GM12875 (cell line): ENCODE results near the gene SRP19.

Experiments used
- H3K4me3 ChIP-seq: one replicate; pipeline ENCODE4 v1.5.1; 2011; ENCODE audit warnings: low read depth, low read length, control low read depth
- TF ChIP-seq, protein P1 (sequence below): IDR thresholded peaks from 2 replicates; pipeline ENCODE4 v1.5.1; 2011; ENCODE audit warnings: low read depth, mild to moderate bottlenecking, control low read depth, inconsistent platforms, low read length, moderate library complexity, borderline replicate concordance; ENCODE audit not compliant: insufficient read depth

Gene SRP19

DNA sequence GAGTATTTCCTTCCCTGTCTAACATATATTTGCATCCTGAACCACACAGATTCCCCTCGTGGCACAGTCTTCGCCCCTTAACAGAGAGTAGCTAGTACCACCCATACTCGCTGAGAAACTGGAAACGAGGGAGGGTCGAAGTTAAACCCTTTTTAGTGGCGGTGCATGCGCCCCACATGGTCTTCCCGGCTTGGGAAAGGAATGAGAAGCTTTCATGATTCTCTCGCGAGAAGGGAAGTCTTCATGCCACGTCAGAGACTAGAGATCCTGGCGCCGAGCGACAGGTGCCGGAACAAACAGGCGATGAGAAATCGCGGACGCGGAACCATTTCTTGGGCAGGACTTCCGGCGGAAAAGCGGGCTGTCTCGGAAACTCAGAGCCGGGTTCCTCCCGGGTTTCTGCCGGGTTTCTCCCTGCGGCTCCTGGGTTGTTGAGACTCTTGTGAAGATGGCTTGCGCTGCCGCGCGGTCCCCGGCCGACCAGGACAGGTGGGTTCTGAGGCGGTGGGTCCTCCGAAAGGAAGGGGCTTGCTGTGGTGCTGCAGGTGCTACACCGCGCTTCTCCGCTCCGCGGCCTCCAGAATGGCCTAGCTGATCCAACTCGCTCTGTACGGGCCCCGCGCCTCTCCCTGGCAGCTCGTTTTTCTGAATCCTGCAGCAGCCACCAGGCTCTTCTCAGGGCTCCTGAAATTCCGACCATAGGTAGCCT is at the start of gene SRP19:
TSS of gene SRP19 (plus strand) at position 359 of the 709 bp plus-strand sequence. CDS start at position 449, 90 bp downstream.
- TF ChIP-seq, protein P1, sequence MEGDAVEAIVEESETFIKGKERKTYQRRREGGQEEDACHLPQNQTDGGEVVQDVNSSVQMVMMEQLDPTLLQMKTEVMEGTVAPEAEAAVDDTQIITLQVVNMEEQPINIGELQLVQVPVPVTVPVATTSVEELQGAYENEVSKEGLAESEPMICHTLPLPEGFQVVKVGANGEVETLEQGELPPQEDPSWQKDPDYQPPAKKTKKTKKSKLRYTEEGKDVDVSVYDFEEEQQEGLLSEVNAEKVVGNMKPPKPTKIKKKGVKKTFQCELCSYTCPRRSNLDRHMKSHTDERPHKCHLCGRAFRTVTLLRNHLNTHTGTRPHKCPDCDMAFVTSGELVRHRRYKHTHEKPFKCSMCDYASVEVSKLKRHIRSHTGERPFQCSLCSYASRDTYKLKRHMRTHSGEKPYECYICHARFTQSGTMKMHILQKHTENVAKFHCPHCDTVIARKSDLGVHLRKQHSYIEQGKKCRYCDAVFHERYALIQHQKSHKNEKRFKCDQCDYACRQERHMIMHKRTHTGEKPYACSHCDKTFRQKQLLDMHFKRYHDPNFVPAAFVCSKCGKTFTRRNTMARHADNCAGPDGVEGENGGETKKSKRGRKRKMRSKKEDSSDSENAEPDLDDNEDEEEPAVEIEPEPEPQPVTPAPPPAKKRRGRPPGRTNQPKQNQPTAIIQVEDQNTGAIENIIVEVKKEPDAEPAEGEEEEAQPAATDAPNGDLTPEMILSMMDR = no peak
- H3K4me3 ChIP-seq = peak within 1 kb of the TSS; percentile 89

DNA sequence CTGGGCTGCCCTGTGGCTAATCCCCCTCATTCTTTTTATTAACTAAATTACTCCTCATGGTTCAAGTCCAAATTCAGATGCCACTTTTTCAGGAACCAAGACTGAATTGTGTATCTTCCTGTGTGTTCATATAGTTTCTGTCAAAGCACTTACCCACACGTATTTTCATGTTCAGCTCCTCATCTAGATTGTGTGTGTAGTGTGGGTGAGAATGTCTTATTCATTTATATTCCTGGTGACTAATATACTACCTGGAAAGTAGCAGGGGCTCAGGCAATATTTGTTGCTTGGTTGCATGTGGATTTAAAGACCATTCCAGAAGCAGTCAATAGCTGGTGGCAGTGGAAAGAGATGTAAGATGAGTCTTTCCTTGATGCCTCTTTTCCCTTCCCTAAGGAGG is 48.5 kb upstream of the SRP19 start:
- H3K4me3 ChIP-seq = no peak overlapping the region
- TF ChIP-seq, protein P1 = no peak

DNA sequence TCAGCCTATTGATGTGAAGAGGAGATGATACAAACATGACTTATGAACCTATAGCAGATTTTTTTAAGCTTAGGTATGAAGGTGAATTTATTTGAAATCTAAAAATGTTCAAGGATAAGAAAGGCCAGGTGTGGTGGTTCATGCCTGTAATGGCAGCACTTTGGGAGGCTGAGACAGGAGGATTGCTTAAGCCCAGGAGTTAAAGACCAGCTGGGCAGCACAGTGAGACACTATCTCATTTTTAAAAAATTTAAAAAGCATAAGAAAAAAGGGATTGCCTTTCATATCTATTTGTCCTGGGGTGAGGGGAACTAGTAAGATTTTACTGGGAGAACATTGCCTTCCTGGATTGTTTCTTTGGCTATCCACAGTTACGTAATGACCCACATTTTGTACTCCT is 40.8 kb upstream of the SRP19 start:
- no peak overlapping the region for H3K4me3 ChIP-seq
- TF ChIP-seq, protein P1 = no peak

DNA sequence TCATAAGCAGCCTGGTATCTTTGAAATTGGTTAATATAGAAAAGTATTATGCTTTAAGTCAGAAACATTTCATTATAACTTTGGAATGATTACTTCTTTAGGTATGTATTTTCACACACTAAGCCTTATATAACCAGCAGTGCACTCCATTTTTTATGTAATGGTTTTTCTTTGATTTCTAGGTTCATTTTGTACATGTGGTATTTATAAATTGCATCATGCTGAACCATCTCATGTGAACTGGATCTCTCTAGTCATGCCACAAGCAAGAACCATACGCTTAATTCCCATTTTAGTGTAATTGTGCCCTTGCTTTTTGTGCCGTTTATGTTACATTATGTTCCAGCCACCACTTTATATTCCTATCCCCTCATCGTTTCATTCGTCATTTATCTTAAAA is 38.6 kb upstream of the SRP19 start:
- TF ChIP-seq, protein P1 = no peak
- H3K4me3 ChIP-seq = no peak overlapping the region

DNA sequence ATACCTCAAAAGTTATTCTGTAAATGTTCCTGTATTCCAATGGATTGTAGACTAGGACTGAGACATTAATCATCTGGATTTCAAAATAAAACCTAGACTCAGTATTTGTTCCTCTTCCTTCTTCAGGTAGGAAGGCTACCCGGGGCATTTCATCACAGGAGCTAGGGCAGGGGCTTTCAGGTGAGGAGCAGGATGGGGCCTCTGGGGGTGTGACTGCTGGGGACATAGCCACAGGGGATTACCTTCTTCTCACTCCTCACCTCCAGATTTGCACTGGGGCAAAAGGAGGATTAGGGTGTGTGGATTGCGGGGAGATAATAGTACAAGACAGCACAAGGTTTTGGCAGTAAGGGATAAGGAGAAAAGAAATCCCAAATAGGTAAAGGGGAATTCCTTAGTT is 37.9 kb upstream of the SRP19 start:
- TF ChIP-seq, protein P1 = no peak
- H3K4me3 ChIP-seq = no peak overlapping the region

DNA sequence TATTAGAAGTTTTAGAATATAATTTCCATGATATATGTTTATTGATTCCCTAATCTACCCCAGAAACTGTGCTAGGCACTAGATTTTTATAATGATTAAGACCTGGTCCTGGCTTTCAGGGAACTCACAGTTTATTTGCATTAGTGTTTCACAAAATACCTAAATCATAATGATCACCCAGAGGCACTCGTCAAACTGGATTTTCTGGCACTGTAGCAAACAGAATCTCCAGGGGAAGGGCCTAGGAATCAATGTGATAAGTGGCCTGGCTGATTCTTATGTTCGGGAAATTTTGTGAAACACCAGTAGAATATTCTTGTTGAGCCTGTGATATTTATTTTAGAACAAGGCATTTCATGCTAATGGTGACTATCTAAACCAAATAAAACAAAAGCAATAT is 37.4 kb upstream of the SRP19 start:
- TF ChIP-seq, protein P1 = no peak
- H3K4me3 ChIP-seq = no peak overlapping the region

DNA sequence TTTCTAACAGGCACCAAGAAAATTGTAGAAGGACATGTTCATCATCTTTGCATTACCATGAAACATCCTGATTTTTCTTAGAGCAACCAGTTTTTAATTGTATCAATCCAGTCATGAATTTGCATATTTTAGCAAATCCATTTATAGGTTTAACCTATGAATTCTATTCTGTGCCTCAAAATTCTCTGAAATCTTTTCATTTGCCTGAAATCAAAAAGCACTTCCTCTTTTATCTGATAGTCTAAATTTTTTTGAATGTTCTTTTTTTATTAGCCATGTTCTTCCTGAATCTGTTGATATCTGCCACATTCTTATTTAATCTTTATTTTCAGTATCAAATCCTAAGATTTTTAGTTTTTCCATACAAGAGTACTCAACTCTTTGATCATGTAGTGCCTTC is 36.9 kb upstream of the SRP19 start:
- TF ChIP-seq, protein P1 = no peak
- H3K4me3 ChIP-seq = no peak overlapping the region
